BJ (cell line): Measurements from ENCODE around the gene USH2A. TPM values are rescaled to one million over a fixed set of nuclear protein-coding genes. Genes with fewer than 3 reads are reported as not detected.

Experiments
- CTCF ChIA-PET: fragments of 350-600 bp; formaldehyde crosslinking; extraction: SDS; loops from one replicate; lab custom pipeline; 2021; ENCODE audit warnings: antibody characterized with exemption, inconsistent platforms; lab: Yijun Ruan, JAX
- POLR2A ChIA-PET: fragments of 300-600 bp; sonication (Branson Sonifier 250); formaldehyde crosslinking; extraction: SDS; loops from one replicate; lab custom pipeline; 2021; ENCODE audit warnings: antibody characterized with exemption; lab: Charles Lee
- DNase-seq: peaks from one replicate; pipeline ENCODE4 v3.0.0-alpha.2; 2011; ENCODE audit warnings: low read depth
- H3K27me3 ChIP-seq: 2 replicates; pipeline ENCODE4 v1.6.0; 2011; ENCODE audit warnings: low read length; ENCODE audit not compliant: control insufficient read depth, insufficient read depth
- H3K36me3 ChIP-seq: 2 replicates; pipeline ENCODE4 v1.5.1; 2011; ENCODE audit warnings: low read length; ENCODE audit not compliant: control insufficient read depth, insufficient read depth
- H3K4me3 ChIP-seq: 2 replicates; pipeline ENCODE4 v1.5.1; 2011; ENCODE audit warnings: low read depth, mild to moderate bottlenecking, control low read depth, low read length
- CTCF ChIP-seq: IDR thresholded peaks from 2 replicates; pipeline ENCODE4 v1.5.1; 2011; ENCODE audit warnings: low read depth, mild to moderate bottlenecking, control low read depth, inconsistent platforms, low read length, moderate library complexity; ENCODE audit not compliant: insufficient read depth
- polyA plus RNA-seq: library from polyadenylated mRNA; depleted of rRNA; stranded (reverse); fragments of >200 nt; gene quantifications from 2 replicates; pipeline ENCODE4 v1.2.3, GENCODE V29; 2011

Gene USH2A
- polyA plus RNA-seq, 1 experiment: under 0.01 TPM

GRCh38 chr1:215926670-215927069 is 496.6 kb downstream of the USH2A start:
- POLR2A ChIA-PET: no interaction called here
- CTCF ChIA-PET: no interaction called here
- no peaks in the 10 kb centered on the region for H3K36me3 ChIP-seq

DNA sequence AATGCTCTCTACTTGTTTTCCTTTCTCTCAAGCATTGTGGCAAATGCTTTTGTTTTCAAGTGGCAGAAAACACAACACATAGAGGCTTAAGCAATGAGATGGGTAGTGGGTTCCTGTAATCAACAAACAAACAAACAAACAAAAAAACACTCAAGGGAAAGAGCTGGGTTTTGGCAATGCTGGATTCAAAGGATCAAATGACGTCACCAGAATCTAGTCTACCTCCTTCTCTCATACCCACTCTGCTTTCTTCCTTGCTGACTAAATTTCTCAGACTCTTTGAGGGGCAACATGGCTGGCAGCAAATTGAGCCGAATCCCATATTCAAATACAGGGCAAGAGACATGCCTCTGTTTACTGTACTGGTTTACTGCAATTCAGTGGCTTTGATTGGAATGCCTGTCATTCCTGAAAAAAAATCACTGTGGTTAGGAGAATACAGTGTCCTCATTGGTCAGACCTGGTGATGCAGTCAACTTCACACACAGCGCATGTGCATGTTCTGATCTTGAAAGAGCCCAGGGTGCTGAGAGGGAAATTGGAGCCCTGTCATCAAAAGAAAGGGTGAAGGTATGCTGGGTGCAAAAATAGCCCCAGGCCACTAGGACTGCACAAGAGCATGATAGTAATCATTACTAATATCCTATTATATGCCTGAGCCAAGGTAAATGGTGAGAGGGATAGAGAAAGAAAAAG is 500.0 kb downstream of the USH2A start:
- H3K4me3 ChIP-seq: no peak overlapping the region
- H3K36me3 ChIP-seq: no peaks in the 10 kb centered on the region
- POLR2A ChIA-PET: no interaction called here
- CTCF ChIA-PET: no interaction called here
- no peaks in the 10 kb centered on the region for H3K27me3 ChIP-seq
- no peak for TF ChIP-seq CTCF
- peak; percentile 19 for DNase-seq

More at GRCh38 chr1:215926670-215927069, 496.6 kb downstream of the USH2A start:
- Histone ChIP-seq H3K27me3 (no peaks in the 10 kb centered on the region), H3K4me3 (no peak overlapping the region)
- no peak for TF ChIP-seq CTCF
- no peak for DNase-seq

DNA sequence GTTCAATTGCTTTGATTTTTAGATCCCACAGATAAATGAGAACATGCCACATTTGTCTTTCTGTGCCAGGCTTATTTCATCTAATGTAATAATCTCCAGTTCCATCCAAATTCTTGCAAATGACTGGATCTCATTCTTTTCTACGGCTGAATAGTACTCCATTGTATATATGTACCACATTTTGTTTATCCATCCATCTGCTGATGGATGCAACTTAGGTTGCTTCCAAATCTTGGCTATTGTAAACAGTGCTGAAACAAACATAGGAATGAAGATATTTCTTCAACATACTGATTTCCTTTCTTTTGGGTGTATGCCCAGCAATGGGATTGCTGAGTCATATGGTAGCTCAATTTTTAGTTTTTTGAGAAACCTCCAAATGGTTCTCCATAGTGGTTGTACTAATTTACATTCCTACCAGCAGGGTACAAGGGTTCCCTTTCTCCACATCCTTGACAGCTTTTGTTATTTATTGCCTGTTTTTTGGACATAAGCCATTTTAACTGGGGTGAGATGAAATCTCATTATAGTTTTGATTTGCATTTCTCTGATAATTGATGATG is 511.8 kb downstream of the USH2A start:
- H3K27me3 ChIP-seq: no peaks in the 10 kb centered on the region
- H3K36me3 ChIP-seq: no peaks in the 10 kb centered on the region
- ChIA-PET CTCF (no interaction called here), POLR2A (no interaction called here)
- DNase-seq: no peak
- no peak for TF ChIP-seq CTCF
- no peak overlapping the region for H3K4me3 ChIP-seq

DNA sequence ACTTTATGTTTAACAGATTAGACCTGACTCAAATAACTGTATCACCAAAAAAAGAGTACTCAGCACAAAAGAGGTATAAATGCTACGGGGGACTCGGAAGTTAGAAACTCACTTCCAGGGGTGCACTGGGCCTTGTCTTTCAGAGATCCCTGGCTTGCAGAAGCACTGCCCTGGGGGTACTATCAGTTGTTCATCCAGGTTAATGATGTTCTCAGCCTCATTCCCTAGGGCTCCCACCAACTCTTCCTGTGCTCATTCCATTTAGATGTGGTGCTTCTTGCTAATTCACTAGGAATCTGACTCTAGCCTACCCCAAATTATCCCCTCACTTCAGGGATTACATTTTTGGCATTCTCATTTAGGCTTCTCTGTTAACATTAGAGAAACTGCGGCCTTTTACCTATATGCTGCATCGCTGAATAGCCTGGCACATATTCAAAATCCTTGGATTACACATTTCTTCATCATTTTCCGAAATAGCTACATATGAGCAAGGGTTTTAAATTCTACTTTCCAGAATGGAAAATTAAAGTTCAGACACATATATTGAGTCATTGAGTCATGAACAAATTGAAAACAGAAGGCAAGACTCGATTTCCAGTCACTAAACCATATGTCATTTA is 517.6 kb downstream of the USH2A start:
- ChIA-PET POLR2A (no interaction called here), CTCF (no interaction called here)
- Histone ChIP-seq H3K36me3 (no peaks in the 10 kb centered on the region), H3K27me3 (no peaks in the 10 kb centered on the region), H3K4me3 (no peak overlapping the region)
- DNase-seq: no peak
- TF ChIP-seq CTCF: no peak

DNA sequence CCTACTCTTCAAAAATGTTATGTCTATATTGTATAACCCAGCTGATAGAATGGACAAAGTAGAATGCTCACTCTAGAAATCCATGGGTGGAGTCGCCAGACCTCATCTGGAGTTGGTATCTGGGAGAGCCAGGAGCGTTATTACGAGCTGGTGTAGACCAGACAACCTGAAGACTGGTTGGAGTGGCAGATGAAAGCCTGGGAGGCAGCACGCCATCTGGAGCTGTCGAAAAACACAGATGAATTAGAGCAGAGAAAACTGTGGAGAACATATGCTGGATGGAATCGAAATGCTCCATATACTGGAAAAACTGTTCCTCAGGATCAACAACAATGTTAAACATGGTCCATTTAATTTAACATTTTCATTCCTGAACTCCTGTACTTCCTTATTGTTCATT is 522.6 kb downstream of the USH2A start:
- Histone ChIP-seq H3K27me3 (no peaks in the 10 kb centered on the region; the same call in 1 of the 2 replicates), H3K4me3 (no peak overlapping the region), H3K36me3 (no peaks in the 10 kb centered on the region)
- ChIA-PET POLR2A (no interaction called here), CTCF (no interaction called here)
- no peak for TF ChIP-seq CTCF
- no peak for DNase-seq
